Measurements from ENCODE around the gene KCNC1. TPM values are rescaled to one million over a fixed set of nuclear protein-coding genes. Genes with fewer than 3 reads are reported as not detected.

KCNC1 gene
- total and polyA plus RNA-seq, 7 donors = 0.01 to 1.1 (median 0.13) TPM

GRCh38 chr11:17713851-17714250 lies 20.7 kb upstream of the KCNC1 start:
- intact Hi-C loops (cut with DNase I) = loop anchor here in 1 of 2 donors (1.0 kb wide), 1 partner anchor 15 kb away; no protein-coding TSS in a partner anchor
- ATAC-seq = peak; percentile 9 to 22 (median 12)

GRCh38 chr11:17714356-17714854 lies 20.2 kb upstream of the KCNC1 start:
- intact Hi-C loops (cut with DNase I) = loop anchor here in 1 of 2 donors (1.0 kb wide), 1 partner anchor 15 kb away; no protein-coding TSS in a partner anchor
- 23 to 31% (median 25%) methylated on average over 8 of the region's 8 CpGs for WGBS, 3 donors
- peak; percentile 87 to 92 (median 89) for ATAC-seq
- H3K27me3 ChIP-seq (ENCODE audit: insufficient read depth in 3 of 3, low read length in 2 of 3) = peaks cover 0 to 3% (median 0%) of the 10 kb centered on the region in 3 donors
- peak overlapping the region; percentile 39 for H3K4me3 ChIP-seq
- H3K27ac ChIP-seq = peak overlapping the region; percentile 96
- H3K9me3 ChIP-seq = no peaks in the 10 kb centered on the region
- H3K36me3 ChIP-seq (ENCODE audit: insufficient read depth in 1 of 2, low read depth in 1 of 2) = no peaks in the 10 kb centered on the region
- TF ChIP-seq, protein P1, sequence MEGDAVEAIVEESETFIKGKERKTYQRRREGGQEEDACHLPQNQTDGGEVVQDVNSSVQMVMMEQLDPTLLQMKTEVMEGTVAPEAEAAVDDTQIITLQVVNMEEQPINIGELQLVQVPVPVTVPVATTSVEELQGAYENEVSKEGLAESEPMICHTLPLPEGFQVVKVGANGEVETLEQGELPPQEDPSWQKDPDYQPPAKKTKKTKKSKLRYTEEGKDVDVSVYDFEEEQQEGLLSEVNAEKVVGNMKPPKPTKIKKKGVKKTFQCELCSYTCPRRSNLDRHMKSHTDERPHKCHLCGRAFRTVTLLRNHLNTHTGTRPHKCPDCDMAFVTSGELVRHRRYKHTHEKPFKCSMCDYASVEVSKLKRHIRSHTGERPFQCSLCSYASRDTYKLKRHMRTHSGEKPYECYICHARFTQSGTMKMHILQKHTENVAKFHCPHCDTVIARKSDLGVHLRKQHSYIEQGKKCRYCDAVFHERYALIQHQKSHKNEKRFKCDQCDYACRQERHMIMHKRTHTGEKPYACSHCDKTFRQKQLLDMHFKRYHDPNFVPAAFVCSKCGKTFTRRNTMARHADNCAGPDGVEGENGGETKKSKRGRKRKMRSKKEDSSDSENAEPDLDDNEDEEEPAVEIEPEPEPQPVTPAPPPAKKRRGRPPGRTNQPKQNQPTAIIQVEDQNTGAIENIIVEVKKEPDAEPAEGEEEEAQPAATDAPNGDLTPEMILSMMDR (IDR thresholded peaks at IDR 0.05) = peak; percentile 37
- peak; percentile 82 to 95 for DNase-seq
- peaks cover 42% of the 10 kb centered on the region for H3K4me1 ChIP-seq

More at GRCh38 chr11:17713851-17714250, 20.7 kb upstream of the KCNC1 start:
- Histone ChIP-seq H3K27ac (peak overlapping the region; percentile 96), H3K36me3 (ENCODE audit: insufficient read depth in 1 of 2, low read depth in 1 of 2) (no peaks in the 10 kb centered on the region), H3K9me3 (no peaks in the 10 kb centered on the region), H3K27me3 (ENCODE audit: insufficient read depth in 3 of 3, low read length in 2 of 3) (peaks cover 0 to 3% (median 0%) of the 10 kb centered on the region in 3 donors), H3K4me1 (peaks cover 42% of the 10 kb centered on the region), H3K4me3 (no peak overlapping the region)
- DNase-seq = no peak
- TF ChIP-seq, protein P1 (IDR thresholded peaks at IDR 0.05) = no peak
- WGBS, 3 donors = 0 to 50% (median 18%) methylated on average over 1 of the region's 1 CpG

DNA sequence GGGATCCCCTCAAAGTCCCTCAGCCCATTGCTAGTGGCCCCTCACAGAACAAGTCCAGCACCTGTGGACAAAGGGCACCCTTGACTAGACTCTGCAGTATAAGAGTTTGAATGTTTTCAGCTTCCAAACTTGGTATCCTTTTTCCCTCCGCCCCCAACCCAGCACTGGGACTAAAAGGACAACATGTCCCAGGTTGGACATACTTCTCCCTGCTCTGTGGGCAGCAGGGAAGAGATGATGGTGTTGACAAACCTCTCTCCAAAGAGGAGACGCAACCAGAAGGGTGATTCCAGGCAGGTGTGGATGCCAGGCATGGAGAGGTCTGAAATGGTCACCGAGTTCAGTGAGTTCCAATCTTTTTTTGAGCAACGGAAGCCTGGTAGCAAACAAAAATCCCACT lies 19.7 kb upstream of the KCNC1 start:
- H3K9me3 ChIP-seq = no peaks in the 10 kb centered on the region
- ATAC-seq (peak in 3 of 4 donors; percentile 29 to 44 (median 33)), DNase-seq (no peak)
- WGBS, 3 donors = 29 to 46% (median 31%) methylated on average over 4 of the region's 4 CpGs
- H3K4me3 ChIP-seq = peak overlapping the region; percentile 39
- intact Hi-C loops (cut with DNase I) = loop anchor here (1.0 to 5.0 kb wide), 2 partner anchors 16 to 83 kb away; no protein-coding TSS in a partner anchor
- peak overlapping the region; percentile 96 for H3K27ac ChIP-seq
- peaks cover 42% of the 10 kb centered on the region for H3K4me1 ChIP-seq
- peaks cover 0 to 4% (median 0%) of the 10 kb centered on the region in 3 donors for H3K27me3 ChIP-seq (ENCODE audit: insufficient read depth in 3 of 3, low read length in 2 of 3)
- H3K36me3 ChIP-seq (ENCODE audit: insufficient read depth in 1 of 2, low read depth in 1 of 2) = no peaks in the 10 kb centered on the region
- TF ChIP-seq, protein P1 (IDR thresholded peaks at IDR 0.05) = no peak

GRCh38 chr11:17716807-17717206 lies 17.8 kb upstream of the KCNC1 start:
- 89 to 96% (median 91%) methylated on average over 2 of the region's 2 CpGs for WGBS, 3 donors
- Histone ChIP-seq H3K36me3 (ENCODE audit: insufficient read depth in 1 of 2, low read depth in 1 of 2) (peaks cover 0 to 12% of the 10 kb centered on the region in 2 donors), H3K27ac (peak overlapping the region; percentile 17), H3K9me3 (no peaks in the 10 kb centered on the region), H3K4me3 (no peak overlapping the region), H3K4me1 (peaks cover 40% of the 10 kb centered on the region), H3K27me3 (ENCODE audit: insufficient read depth in 3 of 3, low read length in 2 of 3) (peaks cover 0 to 3% (median 0%) of the 10 kb centered on the region in 3 donors)
- ATAC-seq (no peak), DNase-seq (no peak)
- TF ChIP-seq, protein P1 (IDR thresholded peaks at IDR 0.05) = no peak
- intact Hi-C loops (cut with DNase I) = loop anchor here in 1 of 2 donors (5.0 kb wide), 1 partner anchor 85 kb away; no protein-coding TSS in a partner anchor
